GM12878 (cell line): ENCODE data around the gene BTNL2. TPM values are rescaled to one million over a fixed set of nuclear protein-coding genes. Genes with fewer than 3 reads are reported as not detected.

Experiments
- ATAC-seq: fragments of 200-7000 bp; cut with Tn5 transposase; 3 replicates; pipeline ENCODE4 v1.9.1; 2020; ENCODE audit warnings: mild to moderate bottlenecking, moderate library complexity
- BruUV-seq: library from RNA; stranded (reverse); fragments of 400-500 nt; replicated peaks from 2 replicates; lab custom pipeline; 2021; lab: Mats Ljungman, UMichigan
- CTCF ChIA-PET: fragments of 300-600 bp; sonication (Branson Sonifier 250); formaldehyde crosslinking; extraction: SDS; loops from one replicate; lab custom pipeline; 2021; ENCODE audit warnings: inconsistent platforms; lab: Yijun Ruan, JAX
- POLR2A ChIA-PET: fragments of 350-600 bp; formaldehyde crosslinking; extraction: SDS; loops from one replicate; lab custom pipeline; 2021; ENCODE audit warnings: inconsistent platforms; lab: Charles Lee
- RAD21 ChIA-PET: fragments of 300-600 bp; sonication (Branson Sonifier 250); formaldehyde crosslinking; loops from one replicate; lab custom pipeline; 2023; ENCODE audit warnings: antibody characterized with exemption; ENCODE audit not compliant: unreplicated experiment; lab: Charles Lee
- SMC1A ChIA-PET: fragments of 300-600 bp; sonication (Branson Sonifier 250); formaldehyde crosslinking; loops from one replicate; lab custom pipeline; 2023; ENCODE audit not compliant: unreplicated experiment, uncharacterized antibody; lab: Charles Lee
- DNase-seq: peaks from one replicate; pipeline ENCODE4 v3.0.0-alpha.2; 2011; ENCODE audit warnings: low read depth, low spot score
- FAIRE-seq: peaks from 3 replicates; lab custom pipeline; 2011; peaks lifted over from hg19 to GRCh38; lab: Jason Lieb, UNC
- H2AFZ ChIP-seq: 2 replicates; pipeline ENCODE4 v1.6.0; 2011; ENCODE audit warnings: low read depth, low read length, control low read depth; ENCODE audit not compliant: control insufficient read depth
- H3K27ac ChIP-seq: 2 replicates; pipeline ENCODE4 v1.5.1; 2011; ENCODE audit warnings: control low read depth; ENCODE audit not compliant: control insufficient read depth, insufficient read depth
- H3K27me3 ChIP-seq, 2 experiments: replicated peaks in 1 of 2; 2 replicates each; pipeline versions ENCODE4 v1.6.0 to v1.6.1; 2011; ENCODE audit warnings: low read length in 1 of 2; ENCODE audit not compliant: control insufficient read depth in 2 of 2, insufficient read depth in 2 of 2
- H3K36me3 ChIP-seq, 2 experiments: 2 replicates each; pipeline ENCODE4 v1.5.1; 2011; ENCODE audit warnings: low read length in 1 of 2; ENCODE audit not compliant: control insufficient read depth in 2 of 2, insufficient read depth in 2 of 2
- H3K4me1 ChIP-seq: 2 replicates; pipeline ENCODE4 v1.6.1; 2011; ENCODE audit warnings: mild to moderate bottlenecking, low read length, moderate library complexity, mixed read lengths; ENCODE audit not compliant: control insufficient read depth, insufficient read depth
- H3K4me2 ChIP-seq: 2 replicates; pipeline ENCODE4 v1.6.0; 2011; ENCODE audit warnings: control low read depth; ENCODE audit not compliant: control insufficient read depth, insufficient read depth
- H3K4me3 ChIP-seq: fragments of 200-600 bp; sonication (generic); 2 replicates; pipeline ENCODE4 v1.5.1; 2016
- H3K79me2 ChIP-seq: 2 replicates; pipeline ENCODE4 v1.6.0; 2011; ENCODE audit warnings: low read length; ENCODE audit not compliant: control insufficient read depth, insufficient read depth
- H3K9ac ChIP-seq: 2 replicates; pipeline ENCODE4 v1.8.0; 2011; ENCODE audit warnings: low read length, control low read depth, mixed read lengths; ENCODE audit not compliant: control insufficient read depth, insufficient read depth
- H3K9me3 ChIP-seq: replicated peaks from 3 replicates; pipeline ENCODE4 v1.5.1; 2011; ENCODE audit warnings: mild to moderate bottlenecking, low read length; ENCODE audit not compliant: control insufficient read depth, insufficient read depth
- H4K20me1 ChIP-seq: 2 replicates; pipeline ENCODE4 v1.6.0; 2011; ENCODE audit not compliant: control insufficient read depth, insufficient read depth
- BHLHE40 ChIP-seq, 2 experiments: fragments of 450-650 bp in 1 of 2; IDR thresholded peaks; 2 replicates each; pipeline ENCODE4 v1.6.1; 2011 to 2017; ENCODE audit warnings: low read depth in 2 of 2, borderline replicate concordance in 1 of 2, improper control_type of control experiment in 1 of 2, low read length in 1 of 2, mild to moderate bottlenecking in 1 of 2
- CTCF ChIP-seq, 3 experiments: IDR thresholded peaks in 2 of 3; conservative IDR thresholded peaks in 1 of 3; 2 replicates each; pipeline ENCODE4 v1.5.1; 2011; ENCODE audit warnings: low read depth in 3 of 3, low read length in 3 of 3, mild to moderate bottlenecking in 3 of 3, control low read depth in 2 of 3, moderate library complexity in 2 of 3, inconsistent platforms in 1 of 3, mixed read lengths in 1 of 3; ENCODE audit not compliant: control insufficient read depth in 2 of 3, insufficient read depth in 1 of 3; ENCODE audit errors: extremely low read depth in 1 of 3
- E2F8 ChIP-seq: fragments of 450-650 bp; IDR thresholded peaks from 2 replicates; pipeline ENCODE4 v1.6.1; 2018; ENCODE audit warnings: mild to moderate bottlenecking, low read depth, moderate library complexity; ENCODE audit not compliant: partially characterized antibody
- IRF4 ChIP-seq: IDR thresholded peaks from 2 replicates; pipeline ENCODE4 v1.6.1; 2011; ENCODE audit warnings: low read depth, low read length
- NFYA ChIP-seq: IDR thresholded peaks from 2 replicates; pipeline ENCODE4 v1.6.1; 2011; ENCODE audit warnings: low read depth, mild to moderate bottlenecking, low read length, improper control_type of control experiment, borderline replicate concordance
- NRF1 ChIP-seq: conservative IDR thresholded peaks from 2 replicates; pipeline ENCODE4 v1.6.1; 2011; ENCODE audit warnings: mild to moderate bottlenecking, low read depth, low read length, improper control_type of control experiment
- POLR2A ChIP-seq: IDR thresholded peaks from 2 replicates; pipeline ENCODE4 v1.6.1; 2011; ENCODE audit warnings: low read depth, mild to moderate bottlenecking, low read length
- RAD51 ChIP-seq: fragments of 450-650 bp; IDR thresholded peaks from 2 replicates; pipeline ENCODE4 v1.6.1; 2016; ENCODE audit warnings: moderate library complexity, mild to moderate bottlenecking, inconsistent platforms
- RBBP5 ChIP-seq: fragments of 200-600 bp; sonication (generic); conservative IDR thresholded peaks from 2 replicates; pipeline ENCODE4 v1.6.1; 2016
- RFX5 ChIP-seq: IDR thresholded peaks from 2 replicates; pipeline ENCODE4 v1.6.1; 2011; ENCODE audit warnings: low read depth, low read length, improper control_type of control experiment
- RUNX3 ChIP-seq: IDR thresholded peaks from 2 replicates; pipeline ENCODE4 v1.6.1; 2012; ENCODE audit warnings: low read length, inconsistent platforms
- SIN3A ChIP-seq: IDR thresholded peaks from 2 replicates; pipeline ENCODE4 v1.6.1; 2012; ENCODE audit warnings: low read depth, low read length, improper control_type of control experiment
- SMARCA5 ChIP-seq: fragments of 450-650 bp; IDR thresholded peaks from 2 replicates; pipeline ENCODE4 v1.6.1; 2017; ENCODE audit warnings: mild to moderate bottlenecking
- SRF ChIP-seq, 2 experiments: IDR thresholded peaks; 2 replicates each; pipeline ENCODE4 v1.6.1; 2011; ENCODE audit warnings: low read depth in 2 of 2, low read length in 2 of 2, mild to moderate bottlenecking in 1 of 2, moderate library complexity in 1 of 2
- SUZ12 ChIP-seq: fragments of 200-600 bp; sonication (generic); IDR thresholded peaks from one replicate; pipeline ENCODE4 v1.6.1; 2018; ENCODE audit warnings: antibody characterized with exemption, mild to moderate bottlenecking; ENCODE audit not compliant: unreplicated experiment
- ZNF217 ChIP-seq: fragments of 450-650 bp; IDR thresholded peaks from 2 replicates; pipeline ENCODE4 v1.6.1; 2017; ENCODE audit warnings: antibody characterized with exemption, mild to moderate bottlenecking
- ZNF274 ChIP-seq: IDR thresholded peaks from one replicate; pipeline ENCODE4 v1.8.0; 2011; ENCODE audit not compliant: insufficient read length, insufficient read depth
- WGBS: methylation state at CpG from one replicate; pipeline ENCODE4 v1.1.6; 2016; ENCODE audit warnings: low lambda C conversion rate; ENCODE audit not compliant: insufficient replicate concordance, insufficient coverage; ENCODE audit errors: missing lambda C conversion rate; 5-methylcytosine and 5-hydroxymethylcytosine counted together
- in situ Hi-C: fragments of 300-500 bp; cut with MboI; formaldehyde crosslinking; loops from 9 replicates; pipeline ENCODE4 v1.14.3; 2018; ENCODE audit warnings: mixed read lengths
- intact Hi-C: fragments of 100-400 bp; cut with micrococcal nuclease; formaldehyde crosslinking; loops from one replicate; pipeline ENCODE4 v1.14.2; 2022; ENCODE audit not compliant: unreplicated experiment
- polyA plus RNA-seq, 11 experiments: library from polyadenylated mRNA; depleted of rRNA in 4 of 11; unstranded in 6 of 11; stranded (reverse) in 5 of 11; fragments of >200 nt; fragmentation: Nextera tagmentation in 4 of 11; fragmentation: Illumina TruSeq in 1 of 11; extraction: Ambion mirVana in 4 of 11; extraction: Trizol in 1 of 11; gene quantifications; 1 replicate in 1 of 11; 2 replicates in 10 of 11; pipeline versions ENCODE4 v1.2.1 to v1.2.3, GENCODE V29; 2011 to 2016; ENCODE audit warnings: inconsistent platforms in 2 of 11, missing spikeins in 2 of 11, low read depth in 1 of 11
- total RNA-seq, 4 experiments: library from RNA; depleted of rRNA in 3 of 4; stranded (reverse); fragments of >200 nt in 3 of 4; fragmentation: Illumina TruSeq in 1 of 4; extraction: Trizol in 1 of 4; gene quantifications; 2 replicates each; pipeline versions ENCODE4 v1.2.1 to v1.2.3, GENCODE V29; 2013 to 2021

Gene BTNL2
- total and polyA plus RNA-seq, 10 of the 15 experiments (the other 5 are each of a cell fraction or from before 2014, with no cell fraction given), result 0.11 to 0.29 (median 0.26) TPM; not detected in 5

GRCh38 chr6:32371229-32371628 is 35.8 kb downstream of the BTNL2 start:
- DNase-seq, result no peak
- Histone ChIP-seq H3K9me3 (no peaks in the 10 kb centered on the region), H3K4me3 (no peak overlapping the region), H3K79me2 (no peaks in the 10 kb centered on the region)
- no peak for ATAC-seq
- 88% methylated on average over 1 of the region's 1 CpG for WGBS
- CTCF ChIA-PET, result no interaction called here
- TF ChIP-seq SUZ12 (no peak), ZNF217 (no peak), CTCF (IDR thresholded peaks at IDR 0.05 in 2 of 3, conservative IDR thresholded peaks at IDR 0.05 in 1 of 3; ENCODE audit: control insufficient read depth in 2 of 3, extremely low read depth in 1 of 3, insufficient read depth in 1 of 3, low read depth in 3 of 3, low read length in 3 of 3) (no peak), NFYA (no peak), RAD51 (no peak), SMARCA5 (no peak), NRF1 (no peak), RUNX3 (no peak), SIN3A (no peak), RFX5 (no peak), IRF4 (no peak), E2F8 (no peak), BHLHE40 (IDR thresholded peaks at IDR 0.05; ENCODE audit: borderline replicate concordance in 1 of 2, low read depth in 2 of 2, low read length in 1 of 2) (no peak), ZNF274 (no peak), POLR2A (no peak), SRF (IDR thresholded peaks at IDR 0.05; ENCODE audit: low read depth in 2 of 2, low read length in 2 of 2) (no peak), RBBP5 (no peak)
- TF ChIP-seq, all 136 proteins: peak for 0
- H3K4me2 ChIP-seq, result no peak overlapping the region
- H3K27ac ChIP-seq, result no peak overlapping the region
- no peak for FAIRE-seq
- H3K36me3 ChIP-seq, result no peaks in the 10 kb centered on the region
- no peaks in the 10 kb centered on the region for H3K27me3 ChIP-seq
- no peak overlapping the region for H3K9ac ChIP-seq
- H3K4me1 ChIP-seq, result no peaks in the 10 kb centered on the region
- ChIA-PET SMC1A (no interaction called here), RAD21 (no interaction called here), POLR2A (no interaction called here)
- no peak overlapping the region for H2AFZ ChIP-seq
- no peaks in the 10 kb centered on the region for H4K20me1 ChIP-seq
- in situ Hi-C loops (no loop called here), intact Hi-C loops (no loop called here)
- BruUV-seq, result no TSS peak
